Stimulated activated naive CD4-positive, alpha-beta T cell (primary cell): Measurements from ENCODE around the gene PGS1.
"Not testable (repeated sequence)": the region's sequence is repeated elsewhere in the genome, so short reads cannot be mapped to it uniquely, and the experiment has no call there.

Experiments
- DNase-seq, 6 experiments: peaks; one replicate each; lab custom pipeline; 2025; lab: John Stamatoyannopoulos, UW

PGS1 gene

GRCh38 chr17:78448356-78448993, 70.0 kb downstream of the PGS1 start:
- DNase-seq, result no peak

GRCh38 chr17:78449983-78450595, 71.6 kb downstream of the PGS1 start:
- DNase-seq, result no peak

GRCh38 chr17:78450696-78451345, 72.4 kb downstream of the PGS1 start:
- no peak for DNase-seq

GRCh38 chr17:78451753-78452152, 73.3 kb downstream of the PGS1 start:
- DNase-seq, result no peak

GRCh38 chr17:78454346-78454745, 75.9 kb downstream of the PGS1 start:
- DNase-seq, result no peak

- no peak for DNase-seq
These were observed 79.6 kb downstream of the PGS1 start for GRCh38 chr17:78458091-78458490.

GRCh38 chr17:78458736-78459335, 80.4 kb downstream of the PGS1 start:
- no peak for DNase-seq

- DNase-seq, result no peak
These were observed 81.2 kb downstream of the PGS1 start for GRCh38 chr17:78459696-78460095.

- DNase-seq, result no peak
These were observed 81.8 kb downstream of the PGS1 start for GRCh38 chr17:78460176-78460675.

GRCh38 chr17:78460951-78461798, 82.7 kb downstream of the PGS1 start:
- no peak for DNase-seq

GRCh38 chr17:78461799-78462053, 83.3 kb downstream of the PGS1 start:
- no peak for DNase-seq

GRCh38 chr17:78462148-78462547, 83.7 kb downstream of the PGS1 start:
- no peak for DNase-seq

GRCh38 chr17:78466109-78466785, 87.8 kb downstream of the PGS1 start:
- DNase-seq, result not testable (repeated sequence)

GRCh38 chr17:78466786-78467715, 88.6 kb downstream of the PGS1 start:
- no peak for DNase-seq

- no peak for DNase-seq
These were observed 89.9 kb downstream of the PGS1 start for GRCh38 chr17:78468366-78468765.

GRCh38 chr17:78469443-78469842, 91.0 kb downstream of the PGS1 start:
- DNase-seq, result no peak

- DNase-seq, result no peak
These were observed 93.2 kb downstream of the PGS1 start for GRCh38 chr17:78471635-78472034.

- no peak for DNase-seq
These were observed 93.8 kb downstream of the PGS1 start for GRCh38 chr17:78472035-78472905.

GRCh38 chr17:78473951-78474613, 95.6 kb downstream of the PGS1 start:
- DNase-seq, result no peak
